ENCODE measurements around the gene MSI2.

Gene MSI2

DNA sequence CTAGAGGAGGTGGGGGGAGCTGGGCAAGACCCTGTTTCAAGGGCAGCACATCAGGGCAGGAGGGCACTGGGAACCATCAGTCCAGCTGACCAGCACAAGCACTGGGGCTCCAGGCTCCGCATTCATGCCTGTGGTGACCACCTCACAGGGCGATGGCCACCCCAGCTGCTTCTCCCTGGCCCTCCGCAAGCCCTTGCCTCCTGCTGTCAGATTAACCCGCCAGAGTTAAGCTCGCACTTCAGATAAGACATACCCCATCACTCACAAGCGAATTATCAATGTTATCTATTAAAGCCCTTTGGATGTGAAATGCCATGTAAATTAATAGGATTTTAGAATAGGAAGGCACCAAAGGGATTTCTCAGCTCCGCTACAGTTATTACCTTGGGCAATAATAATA, 383.8 kb downstream of the MSI2 start:
- no peak for DNase-seq (ENCODE audit: extremely low read depth in 1 of 2, low read depth in 1 of 2)

DNA sequence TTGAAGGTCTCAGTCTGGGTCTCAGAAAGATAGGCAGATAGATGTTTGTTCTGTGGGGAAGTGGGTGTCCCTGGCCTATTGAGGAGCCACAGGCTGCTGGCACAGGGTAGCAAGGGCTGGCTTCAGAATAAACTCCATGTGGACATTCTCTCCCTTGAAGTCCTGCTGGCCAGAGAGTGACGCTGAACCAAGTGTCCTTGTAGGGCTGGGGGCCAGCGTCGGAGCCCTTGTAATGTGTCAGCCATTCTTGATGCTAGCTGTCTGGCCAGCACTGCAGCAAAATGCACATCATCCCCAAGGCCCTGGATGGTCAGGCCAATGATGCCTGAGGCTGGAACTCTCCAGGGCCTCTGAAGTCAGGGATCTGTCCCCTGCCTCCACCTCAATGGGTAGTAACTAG, 385.4 kb downstream of the MSI2 start:
- no peak for DNase-seq (ENCODE audit: extremely low read depth in 1 of 2, low read depth in 1 of 2)

DNA sequence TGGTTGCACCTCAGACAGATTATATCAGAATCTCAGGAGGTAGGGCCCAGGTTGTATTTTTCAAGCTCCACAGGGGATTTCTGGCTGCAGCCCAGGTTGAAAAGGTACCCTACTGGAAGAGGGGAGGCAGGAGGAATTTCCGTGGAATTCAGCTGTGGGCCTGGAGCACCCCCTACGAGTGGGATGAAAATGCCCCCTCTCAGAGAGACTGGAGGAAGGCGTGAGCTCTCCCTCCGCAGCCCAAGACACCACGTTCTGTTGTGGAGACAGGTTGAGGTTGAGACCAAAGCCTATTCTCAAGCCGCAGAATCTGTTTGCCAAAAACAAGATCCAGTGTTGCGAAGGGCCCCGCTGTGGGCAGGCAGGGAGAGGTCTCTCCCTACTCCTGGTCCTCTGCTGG, 386.7 kb downstream of the MSI2 start:
- DNase-seq (ENCODE audit: extremely low read depth in 1 of 2, low read depth in 1 of 2): no peak

DNA sequence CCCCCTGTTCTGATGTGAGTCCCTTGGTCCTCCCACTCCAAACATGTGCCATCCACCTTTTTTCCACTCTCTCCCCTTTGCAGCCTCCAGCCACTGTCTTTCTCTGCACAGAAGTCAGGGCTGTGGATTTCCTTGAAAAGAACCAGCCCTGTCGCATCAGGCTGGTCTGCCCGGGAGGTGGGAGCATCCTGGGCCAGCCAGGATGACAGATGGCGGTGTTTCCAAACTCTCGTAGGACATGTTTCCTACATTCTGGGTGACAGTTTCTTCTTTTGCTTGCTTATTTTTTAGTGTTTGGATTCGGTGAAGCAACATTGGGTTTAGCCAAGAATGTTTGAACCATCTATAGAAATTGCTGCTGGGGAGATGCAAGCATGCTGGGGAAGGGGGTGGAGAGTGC, 388.0 kb downstream of the MSI2 start:
- no peak for DNase-seq (ENCODE audit: extremely low read depth in 1 of 2, low read depth in 1 of 2)

DNA sequence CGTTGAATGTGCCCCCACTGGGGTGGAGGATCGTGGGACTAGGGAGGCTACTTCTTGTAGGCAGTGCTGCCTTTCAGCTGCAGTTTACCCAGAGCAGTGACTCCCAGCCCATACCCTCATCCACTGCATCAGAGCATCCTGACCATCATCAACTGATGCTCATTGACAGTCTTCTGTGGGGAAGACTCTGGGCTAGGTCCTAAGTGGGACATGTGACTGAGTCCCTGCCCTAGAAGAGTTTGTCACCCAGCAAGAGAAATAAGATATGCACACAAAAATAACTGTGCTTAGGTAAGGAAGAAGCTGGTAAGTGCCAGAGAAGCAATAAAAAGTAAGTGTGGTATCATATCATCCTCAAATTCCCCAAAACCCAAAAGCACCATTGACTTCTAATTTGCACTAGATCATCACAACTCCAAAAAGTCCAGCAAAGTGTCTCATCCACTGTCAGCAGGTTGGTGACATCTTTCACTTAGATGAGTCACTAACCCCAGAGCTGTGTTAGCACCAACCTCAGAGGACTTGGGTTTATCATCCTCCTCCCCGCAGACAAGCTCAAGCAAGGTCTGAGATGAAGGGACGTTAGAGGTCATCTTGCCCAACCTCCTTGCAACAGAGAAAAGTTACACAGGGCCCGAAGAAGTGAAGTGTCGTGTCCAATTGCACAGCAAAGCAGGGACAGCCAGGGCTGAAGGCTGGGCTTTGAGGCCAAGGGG, 389.8 kb downstream of the MSI2 start:
- DNase-seq (ENCODE audit: extremely low read depth in 1 of 2, low read depth in 1 of 2): peak in 1 of 2 donors; percentile 11

DNA sequence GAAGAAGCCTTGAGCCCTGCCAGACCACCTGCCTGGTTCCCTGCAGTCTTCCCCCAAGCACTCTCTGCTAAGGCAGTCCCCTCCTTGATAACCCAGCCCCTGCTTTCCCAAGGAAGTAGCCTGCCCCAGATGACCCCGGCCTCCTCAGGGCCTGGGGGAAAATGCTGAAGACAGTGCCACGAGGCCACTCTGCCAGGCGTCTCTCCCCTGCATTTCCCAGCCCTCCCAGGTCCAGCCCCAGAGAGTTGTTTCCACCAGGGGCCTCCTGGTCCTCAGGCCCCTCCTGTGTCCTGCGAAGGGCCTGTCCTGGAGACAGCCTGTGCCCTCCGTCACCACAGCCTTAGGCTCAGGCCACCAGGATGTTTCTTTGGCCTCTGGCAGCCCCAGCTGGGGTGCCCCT, 392.4 kb downstream of the MSI2 start:
- no peak for DNase-seq (ENCODE audit: extremely low read depth in 1 of 2, low read depth in 1 of 2)

DNA sequence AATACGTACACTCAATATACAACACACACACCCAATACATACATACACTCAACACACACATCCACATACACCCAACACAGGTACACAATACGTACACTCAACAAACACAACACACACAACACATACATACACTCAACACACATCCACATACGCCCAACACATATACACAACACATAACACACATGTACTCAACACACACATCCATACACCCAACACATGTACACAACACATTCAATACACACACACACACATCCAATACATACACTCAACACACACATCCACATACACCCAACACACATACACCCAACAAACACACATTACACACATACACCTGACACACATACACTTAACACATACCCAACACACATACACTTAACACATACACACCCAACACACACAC, 392.9 kb downstream of the MSI2 start:
- no peak for DNase-seq (ENCODE audit: extremely low read depth in 1 of 2, low read depth in 1 of 2)

DNA sequence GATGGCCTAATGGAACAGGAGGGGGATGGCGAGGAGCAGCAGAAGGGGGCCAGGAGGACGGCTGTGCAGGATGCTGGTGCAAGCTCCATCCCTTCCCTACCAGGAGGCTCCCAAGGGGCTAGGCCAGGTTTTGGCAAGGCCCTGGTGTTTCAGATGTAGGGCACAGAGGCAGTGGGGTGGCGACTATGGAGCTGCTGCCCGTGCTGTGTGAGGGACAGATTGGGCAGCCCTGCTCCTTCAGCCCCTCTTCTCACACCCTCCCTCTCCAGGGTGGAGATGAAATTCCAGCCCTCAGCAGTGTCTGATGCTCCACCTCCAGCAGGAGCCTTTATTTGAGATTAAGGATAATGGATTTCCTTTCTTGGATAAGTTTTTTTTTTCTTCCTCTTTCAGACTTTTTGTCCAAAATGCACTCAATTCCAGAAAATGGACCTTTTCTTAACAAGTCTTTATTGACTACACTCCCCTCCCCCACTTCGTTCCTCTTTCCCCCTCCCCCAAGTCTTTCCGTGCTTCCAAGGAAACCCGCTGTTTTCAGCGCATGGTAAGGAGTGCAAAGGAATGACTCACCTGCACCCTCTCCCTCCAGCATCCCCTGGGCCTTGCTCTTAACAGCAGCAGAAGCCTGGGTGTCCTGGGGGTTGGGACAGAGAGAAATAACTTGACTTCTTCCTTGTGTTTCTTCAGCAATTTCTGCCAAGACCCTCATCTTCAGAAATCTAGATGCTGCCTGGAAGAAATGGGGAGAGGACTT, 393.6 kb downstream of the MSI2 start:
- no peak for DNase-seq (ENCODE audit: extremely low read depth in 1 of 2, low read depth in 1 of 2)

DNA sequence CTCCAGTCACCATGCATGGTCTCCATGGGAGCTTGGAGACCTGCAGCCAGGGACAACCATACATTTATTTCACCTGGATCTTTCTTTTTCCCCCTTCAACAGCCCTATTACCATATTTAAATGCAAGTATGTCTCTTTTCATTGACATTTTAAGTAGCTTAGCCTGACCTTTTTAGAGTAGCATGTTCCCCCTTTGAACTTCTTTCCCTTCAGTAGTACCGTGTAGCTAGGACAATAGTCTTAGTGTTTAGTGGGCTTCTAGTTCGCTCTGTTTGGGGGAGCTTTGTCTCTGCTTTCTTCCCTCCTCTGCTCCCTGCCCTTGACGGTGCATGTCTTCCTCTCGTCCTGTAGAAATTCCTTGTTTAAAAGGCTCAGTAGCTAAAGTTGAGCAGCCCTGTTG, 394.2 kb downstream of the MSI2 start:
- no peak for DNase-seq (ENCODE audit: extremely low read depth in 1 of 2, low read depth in 1 of 2)

DNA sequence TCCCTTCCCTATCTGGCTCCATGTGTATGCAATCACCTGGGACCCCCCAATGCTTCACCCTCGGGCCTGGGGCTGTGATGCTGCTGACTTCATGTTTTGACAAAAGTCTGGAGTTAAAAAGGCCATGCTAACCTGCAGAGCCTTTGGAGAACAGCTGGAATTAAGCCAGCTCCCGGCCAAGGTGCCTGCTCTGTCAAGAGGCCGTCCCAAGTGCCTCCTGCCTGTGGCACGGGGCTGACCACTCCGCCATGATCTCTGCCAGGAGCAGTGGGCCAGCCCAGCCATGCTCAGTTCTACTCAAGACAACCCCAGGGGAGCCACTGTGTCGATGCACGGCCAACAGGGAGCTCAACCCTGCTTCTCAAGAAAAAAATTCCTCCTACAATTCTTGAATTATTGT, 395.1 kb downstream of the MSI2 start:
- no peak for DNase-seq (ENCODE audit: extremely low read depth in 1 of 2, low read depth in 1 of 2)

DNA sequence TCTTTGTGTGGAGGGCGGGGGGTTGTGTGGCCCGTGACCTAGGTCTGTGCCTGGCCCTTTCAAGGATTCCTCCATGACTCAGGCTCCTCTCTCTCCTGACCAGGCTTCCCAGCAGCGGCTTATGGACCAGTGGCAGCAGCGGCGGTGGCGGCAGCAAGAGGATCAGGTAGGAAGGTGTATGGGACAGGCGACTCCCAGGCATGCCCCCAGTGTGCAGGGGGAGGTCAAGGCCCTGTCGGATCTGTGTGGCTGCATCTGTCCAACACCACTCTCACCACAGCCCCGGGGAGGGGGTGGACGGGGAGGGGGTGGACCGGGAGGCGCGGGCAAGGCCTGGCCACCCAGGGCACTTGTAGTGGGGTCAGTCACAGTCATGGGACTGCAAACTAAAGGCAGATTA, 395.7 kb downstream of the MSI2 start:
- DNase-seq (ENCODE audit: extremely low read depth in 1 of 2, low read depth in 1 of 2): no peak

DNA sequence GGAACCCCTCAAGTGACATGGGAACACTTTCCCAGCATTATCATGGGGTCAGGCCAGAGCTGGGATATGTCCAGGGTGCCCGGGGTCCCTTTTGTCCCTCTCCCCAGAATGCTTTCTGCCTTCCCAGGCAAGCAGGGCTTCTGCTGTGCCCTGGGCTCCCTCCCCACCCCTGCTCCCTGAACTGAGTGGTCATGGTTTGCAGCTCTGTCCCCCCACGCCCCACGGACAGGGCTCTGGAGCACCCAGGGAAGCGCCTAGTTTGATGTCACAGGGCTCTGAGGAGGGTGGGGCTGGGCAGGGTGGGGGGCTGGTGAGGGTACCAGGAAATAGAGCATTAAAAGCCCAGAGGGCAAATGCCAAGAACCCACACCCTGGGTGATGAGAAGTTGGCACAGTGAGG, 396.5 kb downstream of the MSI2 start:
- DNase-seq (ENCODE audit: extremely low read depth in 1 of 2, low read depth in 1 of 2): no peak

DNA sequence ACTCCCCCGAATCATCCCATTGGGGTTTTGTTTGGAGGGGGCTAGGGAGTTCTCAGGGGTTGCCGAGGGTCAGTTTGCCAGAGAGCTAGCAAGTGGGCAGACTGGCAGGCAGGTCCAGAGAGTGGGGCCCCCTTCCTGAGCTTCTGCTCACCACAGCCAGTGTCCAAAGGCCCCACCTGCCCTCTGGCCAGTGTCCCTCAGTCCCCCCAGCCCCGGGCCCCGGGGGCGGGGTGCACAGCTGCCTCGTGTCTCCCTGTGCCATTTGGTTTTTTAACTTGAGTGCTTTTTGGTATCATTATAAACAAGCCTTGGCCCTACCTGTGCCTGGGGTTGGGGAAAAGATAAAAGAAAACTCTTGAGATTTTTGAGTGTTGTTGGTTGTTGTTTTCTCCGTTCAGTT, 397.0 kb downstream of the MSI2 start:
- no peak for DNase-seq (ENCODE audit: extremely low read depth in 1 of 2, low read depth in 1 of 2)

DNA sequence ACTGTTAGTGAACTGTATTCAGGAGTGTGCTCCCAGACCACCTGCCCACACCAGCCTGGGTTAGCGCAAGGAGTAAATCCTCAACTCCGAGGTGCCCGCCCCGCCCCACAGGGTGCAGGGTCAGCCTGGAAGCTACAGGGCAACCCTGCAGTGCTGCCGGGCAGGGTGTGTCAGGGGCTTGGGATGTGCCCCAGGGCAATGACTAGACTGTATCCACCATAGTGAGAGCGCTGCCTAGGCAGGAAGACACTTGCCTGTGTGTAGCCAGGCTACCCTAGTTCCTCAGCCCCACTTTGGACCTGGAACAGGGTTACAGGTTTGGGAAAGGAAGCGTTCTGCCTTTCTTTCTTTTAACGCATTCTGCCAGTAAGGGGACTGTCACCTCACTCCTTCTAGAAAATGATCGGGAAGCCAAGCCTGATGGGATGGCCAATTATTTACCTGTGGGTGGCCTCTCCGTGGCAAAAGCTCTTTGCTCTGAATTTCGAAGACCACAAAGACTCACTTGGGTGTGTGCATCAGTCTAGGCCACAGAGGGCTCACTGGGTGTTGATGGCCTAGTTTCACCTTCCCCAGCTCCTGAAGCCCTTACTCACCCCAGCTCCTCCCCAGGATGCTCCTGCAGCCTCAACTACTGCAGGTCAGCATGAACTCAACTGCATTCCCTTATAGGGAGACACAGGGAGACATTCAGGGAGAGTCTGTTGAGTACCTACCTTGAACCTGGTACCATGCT, 397.9 kb downstream of the MSI2 start:
- no peak for DNase-seq (ENCODE audit: extremely low read depth in 1 of 2, low read depth in 1 of 2)

DNA sequence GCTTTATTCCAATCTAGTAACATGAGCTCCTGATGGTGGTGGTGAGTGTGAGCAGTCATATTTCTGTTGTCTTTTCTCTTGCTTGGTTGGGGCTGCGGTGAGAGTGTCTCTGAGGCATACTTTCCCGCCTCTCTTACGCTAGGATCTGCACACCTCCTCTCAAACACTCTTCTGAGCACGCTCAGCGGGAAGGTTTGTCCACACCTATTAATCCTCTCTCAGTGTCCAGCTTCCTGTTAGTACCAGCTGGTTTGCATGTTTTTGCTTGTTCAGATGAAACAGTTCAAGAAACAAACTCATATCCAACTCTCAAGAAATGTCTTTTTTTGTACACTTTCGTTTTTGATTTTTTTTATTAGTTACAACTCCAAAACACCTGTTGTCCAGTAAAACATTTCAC, 399.2 kb downstream of the MSI2 start:
- DNase-seq (ENCODE audit: extremely low read depth in 1 of 2, low read depth in 1 of 2): no peak

DNA sequence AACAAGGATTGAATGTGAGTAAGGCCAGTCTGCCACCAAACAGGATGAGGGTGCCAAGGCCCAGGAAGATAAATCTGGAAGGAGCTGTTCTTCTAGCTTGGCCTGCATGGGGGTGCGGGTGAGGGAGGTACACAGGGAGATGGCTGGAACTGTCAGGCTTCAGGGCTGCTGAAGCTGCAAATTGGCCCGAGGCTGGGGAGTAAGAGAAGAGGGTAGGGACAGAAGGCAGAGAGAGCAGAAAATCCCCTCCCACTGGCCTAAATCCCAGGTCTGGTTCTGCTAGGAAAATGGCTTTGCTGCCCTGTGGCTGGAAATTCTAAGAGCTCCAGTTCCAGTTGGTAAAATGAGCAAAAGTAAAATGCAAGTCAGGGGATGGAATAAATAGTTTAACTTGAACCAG, 400.9 kb downstream of the MSI2 start:
- DNase-seq (ENCODE audit: extremely low read depth in 1 of 2, low read depth in 1 of 2): no peak

DNA sequence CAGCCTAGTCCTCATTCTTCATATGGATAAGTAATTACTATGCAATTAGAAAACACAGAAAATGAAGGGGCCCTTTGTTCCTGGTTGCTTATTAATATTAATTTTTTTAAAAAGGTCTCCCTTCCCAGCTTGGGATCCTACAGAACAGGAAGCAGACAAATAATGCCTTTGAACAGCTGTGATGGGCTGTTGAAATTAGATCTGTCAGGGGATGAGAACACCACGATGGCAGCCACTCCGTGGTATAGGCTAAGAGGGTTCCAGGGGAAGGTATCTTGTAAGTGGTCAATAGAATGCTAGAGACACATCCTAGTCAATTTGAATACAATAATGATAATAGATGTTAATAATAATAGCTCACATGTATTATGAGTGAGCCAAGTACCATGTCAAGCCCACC, 405.7 kb downstream of the MSI2 start:
- no peak for DNase-seq (ENCODE audit: extremely low read depth in 1 of 2, low read depth in 1 of 2)

DNA sequence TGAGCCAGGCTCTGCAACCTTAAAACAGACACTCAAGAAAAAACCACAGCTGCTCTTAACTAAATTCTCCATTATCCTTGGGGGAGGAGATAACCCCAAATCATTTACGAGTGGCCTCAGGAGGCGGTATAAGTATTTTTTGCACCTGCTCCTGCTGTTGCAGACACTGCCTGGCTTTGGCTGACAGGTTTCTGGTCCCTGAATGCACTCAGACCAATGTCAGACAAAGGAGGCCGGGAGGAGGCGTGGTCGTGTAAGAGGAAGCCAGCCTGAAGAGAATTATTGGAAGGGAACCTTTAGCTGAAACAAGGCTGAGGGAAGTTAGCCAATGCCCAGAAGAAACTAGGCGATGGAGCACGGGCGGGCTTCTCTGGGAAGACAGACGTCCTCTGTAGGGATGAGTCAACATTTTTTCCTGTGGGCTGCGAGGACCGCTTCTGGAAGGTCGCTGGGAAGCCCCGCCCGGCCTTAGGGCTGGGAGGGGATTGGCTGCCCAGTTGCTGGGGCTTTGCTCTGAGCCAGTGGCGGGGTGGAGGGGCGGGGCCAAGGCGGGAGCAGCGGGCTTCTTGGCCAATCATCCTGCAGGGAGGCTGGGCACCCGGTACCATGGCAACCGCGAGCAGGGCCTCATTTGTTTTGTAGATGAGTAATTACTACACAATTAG, 406.5 kb downstream of the MSI2 start:
- DNase-seq (ENCODE audit: extremely low read depth in 1 of 2, low read depth in 1 of 2): peak in 1 of 2 donors; percentile 33

DNA sequence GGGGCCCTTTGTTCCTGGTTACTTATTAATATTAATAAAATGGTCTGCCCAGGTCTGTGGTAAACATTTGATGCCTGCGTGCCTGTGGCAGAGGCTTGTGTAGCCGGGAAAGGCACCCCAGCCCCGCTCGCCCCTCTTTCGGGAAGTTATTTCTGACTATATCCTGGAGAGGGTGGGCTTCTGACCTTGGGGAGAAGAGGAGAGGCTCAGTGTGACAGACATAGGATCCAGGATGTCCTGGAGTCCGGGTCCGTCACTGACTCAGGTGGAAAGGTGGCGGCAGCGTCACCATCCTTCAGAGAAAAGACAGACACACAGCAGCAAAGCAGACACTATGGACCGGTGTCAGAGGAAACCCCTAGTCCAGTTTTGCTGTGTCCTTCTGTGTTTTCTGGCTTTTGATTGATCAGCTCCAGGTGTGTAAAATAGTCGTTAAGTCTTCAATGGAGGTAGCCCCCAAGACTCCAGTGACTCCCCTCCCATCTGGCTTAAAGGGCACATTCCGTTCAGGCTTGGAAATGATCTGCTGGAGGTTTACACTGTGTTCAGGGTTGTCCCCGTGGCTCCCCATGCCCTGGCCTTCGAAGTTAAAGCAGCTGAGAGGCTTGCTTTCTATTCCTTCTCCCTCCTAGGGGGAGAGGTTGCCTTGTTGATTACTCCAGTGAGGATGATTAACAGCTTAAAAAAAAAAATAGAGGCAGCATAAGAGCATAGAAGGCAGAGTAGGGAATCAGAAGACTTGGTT, 407.2 kb downstream of the MSI2 start:
- DNase-seq (ENCODE audit: extremely low read depth in 1 of 2, low read depth in 1 of 2): no peak

DNA sequence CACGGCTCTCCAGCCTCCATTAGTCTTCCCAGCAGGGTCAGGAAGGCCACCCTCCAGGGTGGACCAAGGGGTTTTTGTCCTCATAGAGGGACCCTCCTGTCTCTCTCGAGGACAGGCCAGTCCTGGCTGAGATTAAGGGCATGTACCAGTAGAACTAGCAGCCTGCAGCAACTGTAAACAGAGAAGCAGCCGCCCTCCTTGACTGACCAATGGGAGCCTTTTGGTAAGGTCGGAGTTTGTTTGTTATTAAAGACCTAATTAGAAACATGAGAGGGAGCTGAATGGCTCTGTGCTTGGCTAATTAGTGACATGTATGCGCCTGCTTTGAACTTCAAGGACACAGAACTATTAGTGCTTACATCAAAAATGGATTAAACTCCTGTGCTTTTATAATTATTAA, 408.8 kb downstream of the MSI2 start:
- no peak for DNase-seq (ENCODE audit: extremely low read depth in 1 of 2, low read depth in 1 of 2)

DNA sequence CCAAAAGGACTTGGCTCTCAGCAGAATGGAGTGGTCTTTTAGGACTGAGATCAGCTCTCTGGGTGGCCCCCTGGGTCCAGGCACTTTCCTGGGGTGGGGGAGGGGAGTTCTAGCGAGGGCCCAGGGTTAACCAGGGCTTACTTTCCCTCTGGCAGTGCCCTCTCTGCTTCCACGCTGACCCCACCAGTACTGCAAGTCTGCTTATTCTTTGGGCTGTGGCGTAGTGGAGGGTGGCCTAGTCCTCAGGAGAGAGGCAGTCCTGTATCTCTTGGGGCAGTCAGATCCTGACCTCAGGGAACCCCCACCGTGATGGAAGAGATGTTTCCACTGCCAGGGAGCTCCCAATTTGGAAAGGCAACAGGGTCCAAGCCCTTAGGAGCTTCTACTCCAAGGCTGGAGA, 409.4 kb downstream of the MSI2 start:
- no peak for DNase-seq (ENCODE audit: extremely low read depth in 1 of 2, low read depth in 1 of 2)
